22Rv1 (cell line): ENCODE measurements around the gene PLS3.

Experiments used
- ZFX ChIP-seq: fragments of 450-650 bp; IDR thresholded peaks from 2 replicates; pipeline ENCODE4 v1.6.1; 2017; ENCODE audit warnings: antibody characterized with exemption, borderline replicate concordance
- TF ChIP-seq, protein P1 (sequence below): fragments of 450-650 bp; IDR thresholded peaks from 2 replicates; pipeline ENCODE4 v1.5.1; 2017; ENCODE audit warnings: mild to moderate bottlenecking

DNA sequence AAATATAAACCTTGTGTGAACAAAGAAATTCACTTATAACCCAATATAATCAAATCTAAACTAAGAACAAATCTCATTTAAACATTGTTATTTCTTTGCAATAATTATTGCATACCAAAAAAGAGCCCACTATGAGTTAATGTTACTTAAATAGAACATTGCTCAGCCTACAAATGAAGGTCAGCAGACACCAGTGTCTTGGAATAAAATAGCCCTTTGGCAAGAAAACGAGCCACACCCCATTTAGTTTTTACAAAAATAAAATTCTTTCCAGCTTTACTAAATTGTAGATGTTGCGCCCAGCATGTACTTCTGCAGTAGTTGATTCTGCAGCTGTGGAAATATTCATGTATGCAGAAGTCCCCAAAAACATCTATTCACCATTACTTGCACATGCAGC lies 12.2 kb downstream of the PLS3 start:
- TF ChIP-seq, protein P1, sequence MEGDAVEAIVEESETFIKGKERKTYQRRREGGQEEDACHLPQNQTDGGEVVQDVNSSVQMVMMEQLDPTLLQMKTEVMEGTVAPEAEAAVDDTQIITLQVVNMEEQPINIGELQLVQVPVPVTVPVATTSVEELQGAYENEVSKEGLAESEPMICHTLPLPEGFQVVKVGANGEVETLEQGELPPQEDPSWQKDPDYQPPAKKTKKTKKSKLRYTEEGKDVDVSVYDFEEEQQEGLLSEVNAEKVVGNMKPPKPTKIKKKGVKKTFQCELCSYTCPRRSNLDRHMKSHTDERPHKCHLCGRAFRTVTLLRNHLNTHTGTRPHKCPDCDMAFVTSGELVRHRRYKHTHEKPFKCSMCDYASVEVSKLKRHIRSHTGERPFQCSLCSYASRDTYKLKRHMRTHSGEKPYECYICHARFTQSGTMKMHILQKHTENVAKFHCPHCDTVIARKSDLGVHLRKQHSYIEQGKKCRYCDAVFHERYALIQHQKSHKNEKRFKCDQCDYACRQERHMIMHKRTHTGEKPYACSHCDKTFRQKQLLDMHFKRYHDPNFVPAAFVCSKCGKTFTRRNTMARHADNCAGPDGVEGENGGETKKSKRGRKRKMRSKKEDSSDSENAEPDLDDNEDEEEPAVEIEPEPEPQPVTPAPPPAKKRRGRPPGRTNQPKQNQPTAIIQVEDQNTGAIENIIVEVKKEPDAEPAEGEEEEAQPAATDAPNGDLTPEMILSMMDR = no peak
- TF ChIP-seq ZFX = no peak
